Astrocyte (in vitro differentiated cells and primary cell): ENCODE measurements around the gene HTR3B. TPM values are rescaled to one million over a fixed set of nuclear protein-coding genes. Genes with fewer than 3 reads are reported as not detected.

Experiments
- DNase-seq: peaks from one replicate; pipeline ENCODE4 v3.0.0-alpha.2; 2010; ENCODE audit warnings: low read depth
- FAIRE-seq: peaks from 2 replicates; lab custom pipeline; 2011; peaks lifted over from hg19 to GRCh38; lab: Jason Lieb, UNC
- H2AFZ ChIP-seq: 2 replicates; pipeline ENCODE4 v1.6.0; 2012; ENCODE audit warnings: low read depth, low read length, inconsistent platforms
- H3K27ac ChIP-seq: 2 replicates; pipeline ENCODE4 v1.5.1; 2011; ENCODE audit warnings: low read depth, low read length, inconsistent platforms
- H3K27me3 ChIP-seq: 2 replicates; pipeline ENCODE4 v1.6.0; 2011; ENCODE audit warnings: low read length, inconsistent platforms; ENCODE audit not compliant: insufficient read depth
- H3K36me3 ChIP-seq: 2 replicates; pipeline ENCODE4 v1.5.1; 2011; ENCODE audit warnings: low read length, inconsistent platforms; ENCODE audit not compliant: insufficient read depth
- H3K4me1 ChIP-seq: 2 replicates; pipeline ENCODE4 v1.5.1; 2011; ENCODE audit warnings: low read length, inconsistent platforms; ENCODE audit not compliant: insufficient read depth
- H3K4me2 ChIP-seq: 2 replicates; pipeline ENCODE4 v1.6.0; 2012; ENCODE audit warnings: low read length, inconsistent platforms
- H3K4me3 ChIP-seq: 2 replicates; pipeline ENCODE4 v1.5.1; 2011; ENCODE audit warnings: low read depth, mild to moderate bottlenecking, low read length, inconsistent platforms; ENCODE audit not compliant: insufficient read depth
- H3K79me2 ChIP-seq: 2 replicates; pipeline ENCODE4 v1.6.0; 2012; ENCODE audit warnings: mild to moderate bottlenecking, low read length, inconsistent platforms; ENCODE audit not compliant: insufficient read depth
- H3K9ac ChIP-seq: 2 replicates; pipeline ENCODE4 v1.6.0; 2012; ENCODE audit warnings: mild to moderate bottlenecking, low read length, inconsistent platforms
- H3K9me3 ChIP-seq: 2 replicates; pipeline ENCODE4 v1.5.1; 2012; ENCODE audit warnings: low read depth, mild to moderate bottlenecking, low read length, inconsistent platforms; ENCODE audit not compliant: insufficient read depth
- H4K20me1 ChIP-seq: 2 replicates; pipeline ENCODE4 v1.6.0; 2012; ENCODE audit warnings: low read length, inconsistent platforms; ENCODE audit not compliant: insufficient read depth
- H3K27ac Mint-ChIP-seq: one replicate; pipeline ENCODE4 v1.8.0; 2021; ENCODE audit warnings: mild to moderate bottlenecking, mixed read lengths; ENCODE audit not compliant: unreplicated experiment
- H3K27me3 Mint-ChIP-seq: one replicate; pipeline ENCODE4 v1.8.0; 2021; ENCODE audit warnings: low read depth, mixed read lengths; ENCODE audit not compliant: unreplicated experiment
- H3K36me3 Mint-ChIP-seq: one replicate; pipeline ENCODE4 v1.8.0; 2021; ENCODE audit warnings: low read depth, mixed read lengths; ENCODE audit not compliant: unreplicated experiment
- H3K4me1 Mint-ChIP-seq: one replicate; pipeline ENCODE4 v1.8.0; 2021; ENCODE audit warnings: low read depth, mixed read lengths; ENCODE audit not compliant: unreplicated experiment
- H3K4me3 Mint-ChIP-seq: one replicate; pipeline ENCODE4 v1.8.0; 2021; ENCODE audit warnings: mild to moderate bottlenecking, moderate library complexity, mixed read lengths; ENCODE audit not compliant: unreplicated experiment
- H3K9me3 Mint-ChIP-seq: one replicate; pipeline ENCODE4 v1.8.0; 2021; ENCODE audit warnings: mild to moderate bottlenecking, mixed read lengths; ENCODE audit not compliant: unreplicated experiment
- CTCF ChIP-seq: IDR thresholded peaks from 2 replicates; pipeline ENCODE4 v1.5.1; 2011; ENCODE audit warnings: low read depth, mild to moderate bottlenecking, inconsistent platforms, low read length, moderate library complexity; ENCODE audit not compliant: insufficient read depth
- EZH2 ChIP-seq: IDR thresholded peaks from 2 replicates; pipeline ENCODE4 v1.6.1; 2012; ENCODE audit warnings: mild to moderate bottlenecking, low read length, inconsistent platforms; ENCODE audit not compliant: insufficient read depth
- total RNA-seq: library from RNA; stranded (reverse); gene quantifications from 2 replicates; pipeline ENCODE4 v1.2.1, GENCODE V29; 2021

The HTR3B gene
- total RNA-seq, 1 donor from 2014 or later, result not detected

GRCh38 chr11:113864410-113864809, 40.2 kb upstream of the HTR3B start:
- H3K79me2 ChIP-seq, result peaks cover 3% of the 10 kb centered on the region
- DNase-seq (no peak), FAIRE-seq (no peak)
- Mint-ChIP-seq H3K36me3 (peaks cover 10% of the 10 kb centered on the region), H3K4me1 (peaks cover 13% of the 10 kb centered on the region), H3K4me3 (no peak overlapping the region), H3K27me3 (no peaks in the 10 kb centered on the region), H3K27ac (no peak overlapping the region), H3K9me3 (no peaks in the 10 kb centered on the region)
- TF ChIP-seq CTCF (no peak), EZH2 (no peak)
- no peak overlapping the region for H3K4me3 ChIP-seq
- H3K4me1 ChIP-seq, result no peaks in the 10 kb centered on the region
- H2AFZ ChIP-seq, result no peak overlapping the region
- peaks cover 3% of the 10 kb centered on the region for H4K20me1 ChIP-seq
- no peak overlapping the region for H3K9ac ChIP-seq
- no peak overlapping the region for H3K27ac ChIP-seq
- no peaks in the 10 kb centered on the region for H3K36me3 ChIP-seq
- H3K27me3 ChIP-seq, result no peaks in the 10 kb centered on the region
- no peak overlapping the region for H3K4me2 ChIP-seq
- no peaks in the 10 kb centered on the region for H3K9me3 ChIP-seq

- TF ChIP-seq CTCF, result no peak
- TF ChIP-seq EZH2, result no peak
- Histone ChIP-seq H3K36me3 (no peaks in the 10 kb centered on the region), H3K27me3 (no peaks in the 10 kb centered on the region), H3K9ac (no peak overlapping the region), H3K79me2 (peaks cover 3% of the 10 kb centered on the region), H3K4me3 (no peak overlapping the region), H3K4me1 (no peaks in the 10 kb centered on the region), H3K9me3 (no peaks in the 10 kb centered on the region), H2AFZ (no peak overlapping the region), H3K27ac (no peak overlapping the region), H4K20me1 (peaks cover 7% of the 10 kb centered on the region), H3K4me2 (no peak overlapping the region)
- H3K27me3 Mint-ChIP-seq, result no peaks in the 10 kb centered on the region
- no peak overlapping the region for H3K27ac Mint-ChIP-seq
- peaks cover 12% of the 10 kb centered on the region for H3K36me3 Mint-ChIP-seq
- H3K4me1 Mint-ChIP-seq, result peaks cover 9% of the 10 kb centered on the region
- FAIRE-seq, result no peak
- no peaks in the 10 kb centered on the region for H3K9me3 Mint-ChIP-seq
- DNase-seq, result no peak
- H3K4me3 Mint-ChIP-seq, result no peak overlapping the region
These were observed 38.7 kb upstream of the HTR3B start for GRCh38 chr11:113865873-113866272.

GRCh38 chr11:113867843-113868503, 36.6 kb upstream of the HTR3B start:
- H3K27me3 Mint-ChIP-seq, result no peaks in the 10 kb centered on the region
- H3K4me3 Mint-ChIP-seq, result no peak overlapping the region
- no peak overlapping the region for H3K4me3 ChIP-seq
- H3K36me3 Mint-ChIP-seq, result peaks cover 12% of the 10 kb centered on the region
- DNase-seq (no peak), FAIRE-seq (no peak)
- H3K4me2 ChIP-seq, result no peak overlapping the region
- no peaks in the 10 kb centered on the region for H3K36me3 ChIP-seq
- H4K20me1 ChIP-seq, result peaks cover 11% of the 10 kb centered on the region
- peaks cover 17% of the 10 kb centered on the region for H3K4me1 Mint-ChIP-seq
- no peak overlapping the region for H3K27ac Mint-ChIP-seq
- H3K9me3 Mint-ChIP-seq, result no peaks in the 10 kb centered on the region
- no peaks in the 10 kb centered on the region for H3K9me3 ChIP-seq
- H3K9ac ChIP-seq, result no peak overlapping the region
- no peaks in the 10 kb centered on the region for H3K27me3 ChIP-seq
- peaks cover 3% of the 10 kb centered on the region for H3K4me1 ChIP-seq
- H3K79me2 ChIP-seq, result peaks cover 3% of the 10 kb centered on the region
- no peak overlapping the region for H3K27ac ChIP-seq
- no peak overlapping the region for H2AFZ ChIP-seq
- no peak for TF ChIP-seq EZH2
- TF ChIP-seq CTCF, result no peak
